GM21526 (cell line): ENCODE measurements around the gene RYR3.

Experiments
- ATAC-seq: cut with Tn5 transposase; IDR thresholded peaks from one replicate; pipeline ENCODE4 v1.9.1; 2021; ENCODE audit warnings: moderate library complexity; ENCODE audit not compliant: unreplicated experiment, low FRiP score

RYR3 gene

DNA sequence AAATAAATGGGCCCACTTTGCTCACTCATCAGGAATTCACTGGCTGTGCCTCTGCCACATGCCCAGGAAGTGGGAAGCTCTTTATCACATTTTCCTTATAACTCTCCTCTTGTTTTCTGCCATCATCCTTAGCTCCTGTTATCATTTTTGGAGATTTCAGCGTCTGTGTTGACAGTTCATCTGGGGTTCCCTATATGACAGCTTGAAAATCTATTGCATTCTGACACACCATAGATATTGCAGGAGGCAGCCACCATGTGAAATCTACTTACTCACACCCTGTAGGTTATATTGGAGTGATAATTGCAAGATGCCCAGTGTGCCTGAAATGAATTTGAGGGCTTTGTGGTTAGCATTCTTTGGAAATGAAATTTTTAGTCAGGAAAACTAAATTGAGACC lies 132.9 kb downstream of the RYR3 start:
- ATAC-seq, result no peak

DNA sequence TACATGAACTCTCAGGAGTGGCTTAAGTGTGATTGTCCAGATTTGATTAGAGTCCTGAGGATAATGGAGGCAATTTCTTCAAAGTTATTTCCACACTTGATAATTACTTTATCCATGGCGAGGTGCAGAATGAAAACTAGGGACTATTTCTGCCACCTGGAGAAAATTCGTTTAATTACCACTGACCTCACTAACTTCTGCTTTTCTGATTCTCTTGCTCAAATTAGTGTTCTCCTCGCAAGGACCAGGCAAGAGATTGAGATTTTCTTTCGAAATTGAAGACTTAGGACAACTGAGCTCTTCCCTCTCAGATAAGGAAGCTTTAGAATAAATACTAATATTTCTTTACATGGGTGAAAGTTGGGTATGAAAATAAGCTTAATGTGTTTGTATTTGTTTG lies 135.2 kb downstream of the RYR3 start:
- ATAC-seq, result no peak

DNA sequence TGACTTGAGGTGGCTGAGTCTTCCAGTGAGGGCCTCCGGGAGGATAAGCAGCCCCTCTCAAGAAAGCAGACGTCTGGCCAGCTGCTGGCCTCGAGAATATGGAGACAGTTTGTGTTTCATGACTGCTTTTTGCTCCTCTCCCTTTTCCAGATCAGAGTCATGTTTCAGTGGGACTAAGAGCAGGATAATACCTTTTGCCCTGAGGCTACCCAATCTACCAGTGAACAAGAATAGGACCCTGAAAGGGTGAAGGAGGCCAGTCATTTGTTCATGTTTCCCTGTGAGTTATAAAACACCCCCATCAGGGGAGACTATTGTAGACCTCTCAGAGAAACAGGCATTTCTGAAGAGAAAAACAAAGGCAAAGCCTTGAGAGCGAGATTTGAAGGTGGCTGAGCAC lies 137.4 kb downstream of the RYR3 start:
- ATAC-seq, result no peak

DNA sequence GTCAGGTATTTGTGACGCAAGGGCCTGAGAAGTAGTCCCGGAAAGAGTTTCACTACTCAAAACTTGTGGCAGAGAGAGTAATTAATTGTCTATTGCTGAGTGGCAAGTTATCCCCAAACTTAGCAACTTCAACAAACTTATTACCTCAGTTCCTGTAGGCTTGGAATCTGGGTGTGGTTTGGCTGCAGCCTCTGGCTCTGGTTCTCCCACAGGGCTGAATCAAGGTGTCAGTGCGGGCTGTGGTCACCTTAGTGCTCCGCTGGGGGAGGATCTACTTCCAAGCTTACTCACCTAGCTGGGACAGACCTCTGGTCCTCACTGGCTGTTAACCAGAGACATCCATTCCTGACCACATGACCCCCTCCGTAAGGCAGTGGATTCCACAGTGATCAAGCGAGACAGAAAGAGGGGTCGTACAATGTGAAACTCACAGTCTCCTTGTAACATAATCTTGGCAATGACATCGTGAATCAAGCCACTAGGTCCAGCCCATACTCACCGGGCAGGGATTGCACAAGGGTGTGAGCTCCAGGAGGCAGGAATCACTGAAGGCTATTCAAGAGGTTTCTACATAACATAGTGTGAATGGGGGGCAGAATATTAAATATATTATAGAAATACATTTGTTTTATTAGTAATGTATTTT lies 138.3 kb downstream of the RYR3 start:
- no peak for ATAC-seq

DNA sequence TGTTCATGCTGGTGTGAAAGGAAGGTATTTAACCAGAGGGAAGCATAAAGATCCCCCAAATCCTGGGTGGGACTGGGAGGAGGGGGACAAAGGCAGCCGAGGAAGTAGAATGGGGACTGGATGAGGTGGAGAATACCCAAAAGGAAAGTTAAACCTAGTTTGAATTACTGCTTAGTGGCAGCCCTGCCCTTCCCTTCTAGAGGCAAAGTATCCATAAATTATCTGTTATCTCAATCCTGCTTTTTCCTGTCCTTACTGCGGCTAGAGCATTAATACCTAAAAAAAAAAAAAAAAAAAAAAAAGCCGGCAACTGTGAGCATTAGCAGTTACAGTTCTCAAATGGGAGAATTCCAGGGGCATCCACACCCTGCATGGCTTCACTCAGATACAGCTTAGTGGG lies 139.0 kb downstream of the RYR3 start:
- no peak for ATAC-seq

DNA sequence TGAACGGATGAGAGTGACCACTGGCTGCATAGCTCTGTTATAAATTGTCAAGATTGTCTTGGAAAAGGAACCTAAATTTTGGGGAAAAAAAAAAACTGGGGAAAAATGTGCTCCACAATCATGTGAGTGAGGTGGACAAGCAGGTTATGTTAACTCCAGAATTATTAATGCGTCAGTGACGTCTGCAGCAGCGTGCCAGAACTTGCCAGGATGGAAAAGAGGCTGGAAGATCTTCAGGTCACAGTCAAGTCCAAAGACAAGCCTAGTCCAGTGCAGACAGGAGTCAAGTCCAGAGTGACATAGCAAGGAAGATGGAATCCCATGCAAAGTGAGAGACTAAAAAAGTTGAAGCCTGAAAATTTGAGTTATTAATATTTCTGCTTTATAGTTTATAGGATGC lies 140.6 kb downstream of the RYR3 start:
- no peak for ATAC-seq

DNA sequence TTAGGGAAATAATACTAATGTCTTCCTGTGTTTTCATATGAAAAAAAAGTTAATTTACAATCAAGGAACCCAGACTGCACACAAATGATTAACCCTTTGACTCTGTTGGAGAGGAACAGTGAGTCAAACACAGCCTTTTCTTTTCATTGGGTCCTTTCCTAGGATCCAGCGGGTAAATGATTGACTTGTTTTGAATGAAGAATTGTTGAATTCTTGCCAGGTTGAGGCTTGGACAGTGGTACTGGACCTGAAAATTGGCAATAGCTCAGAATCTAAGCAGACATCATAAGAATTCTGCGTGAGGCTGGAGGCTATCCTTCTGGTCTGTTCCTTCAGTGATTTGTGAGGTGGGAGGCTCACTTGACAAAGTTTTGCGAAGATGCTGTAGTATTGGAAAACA lies 143.0 kb downstream of the RYR3 start:
- no peak for ATAC-seq

DNA sequence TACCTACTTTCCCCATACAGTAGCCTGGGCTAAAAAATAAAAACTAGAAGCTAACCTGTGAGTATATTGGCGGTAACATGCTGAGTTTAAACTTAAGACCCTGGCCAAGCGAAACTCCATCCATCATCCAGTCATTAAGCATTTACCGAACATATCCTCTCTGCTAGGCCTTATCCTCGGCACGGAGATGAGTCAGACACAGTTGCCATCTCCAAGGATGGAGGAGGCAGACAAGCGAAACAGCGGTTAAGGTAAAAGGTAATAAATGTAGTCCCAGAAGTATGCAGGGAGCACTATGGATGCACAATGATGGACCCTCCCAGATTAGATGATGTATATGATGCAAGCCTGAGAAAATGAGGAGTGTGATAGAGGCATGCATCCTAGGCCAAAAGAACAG lies 143.6 kb downstream of the RYR3 start:
- no peak for ATAC-seq

DNA sequence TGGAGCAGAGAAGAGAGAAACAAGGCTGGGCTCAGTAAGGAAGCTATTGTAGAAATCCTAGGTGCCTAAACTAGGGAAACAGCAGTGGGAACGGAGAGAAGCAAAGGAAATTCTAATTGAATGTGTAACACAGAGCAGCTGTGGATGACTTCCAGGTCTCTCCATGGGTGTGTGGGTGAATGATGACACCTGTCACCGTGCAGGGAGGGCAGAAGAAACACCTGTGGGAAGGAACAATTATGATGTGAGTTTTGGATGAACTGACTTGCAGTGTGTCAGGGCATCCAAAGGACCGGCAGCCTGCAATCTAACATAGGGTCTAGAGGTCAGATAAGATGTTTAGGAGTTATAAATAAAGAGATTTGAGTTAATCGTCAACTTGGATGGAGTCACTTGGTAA lies 144.2 kb downstream of the RYR3 start:
- ATAC-seq, result no peak

DNA sequence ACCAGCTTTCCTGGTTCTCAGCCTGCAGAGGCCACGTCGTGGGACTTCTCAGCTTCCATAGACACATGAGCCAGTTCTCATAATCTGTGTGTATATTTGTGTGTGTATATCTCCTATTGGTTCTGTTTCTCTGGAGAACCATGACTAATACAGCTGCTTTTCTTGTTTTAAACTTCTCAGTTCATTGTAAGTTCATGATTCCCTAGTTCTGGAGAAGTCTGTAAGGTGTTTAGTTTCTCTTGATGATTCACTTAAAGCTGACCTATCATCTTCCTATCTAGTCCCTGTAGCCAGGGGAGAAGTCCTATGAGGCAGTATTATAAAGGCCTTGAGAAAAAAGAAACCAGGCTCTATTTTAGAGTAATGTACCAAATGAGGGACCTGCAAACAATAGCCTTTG lies 147.7 kb downstream of the RYR3 start:
- no peak for ATAC-seq

DNA sequence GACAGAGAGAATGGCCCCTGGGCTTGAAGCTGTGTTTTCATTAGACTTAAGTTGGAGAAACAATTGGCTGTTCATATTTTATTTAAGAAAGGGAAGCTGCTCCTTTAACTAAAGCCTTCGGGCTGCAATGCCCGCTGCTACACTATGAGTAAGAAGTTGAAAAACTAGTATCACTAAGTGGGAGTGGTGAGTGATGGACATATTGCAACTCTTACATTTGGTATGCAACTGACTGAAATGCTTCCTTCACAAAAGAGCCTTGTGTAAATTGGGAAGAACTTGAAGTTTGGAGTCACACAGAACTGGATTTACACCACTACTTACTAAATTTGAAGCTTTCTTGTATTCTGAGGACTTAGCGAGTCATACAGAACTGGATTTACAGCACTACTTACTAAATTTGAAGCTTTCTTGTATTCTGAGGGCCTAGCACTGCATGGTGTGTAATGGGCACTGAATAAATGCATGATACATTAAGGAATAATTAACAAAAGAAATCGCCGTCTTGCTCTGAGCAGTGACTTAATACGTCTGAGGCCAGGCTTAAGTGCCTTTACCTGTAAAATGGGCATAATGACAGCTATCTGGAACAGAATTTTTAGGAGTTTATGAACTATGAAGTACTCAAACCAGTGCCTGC lies 149.5 kb downstream of the RYR3 start:
- no peak for ATAC-seq

DNA sequence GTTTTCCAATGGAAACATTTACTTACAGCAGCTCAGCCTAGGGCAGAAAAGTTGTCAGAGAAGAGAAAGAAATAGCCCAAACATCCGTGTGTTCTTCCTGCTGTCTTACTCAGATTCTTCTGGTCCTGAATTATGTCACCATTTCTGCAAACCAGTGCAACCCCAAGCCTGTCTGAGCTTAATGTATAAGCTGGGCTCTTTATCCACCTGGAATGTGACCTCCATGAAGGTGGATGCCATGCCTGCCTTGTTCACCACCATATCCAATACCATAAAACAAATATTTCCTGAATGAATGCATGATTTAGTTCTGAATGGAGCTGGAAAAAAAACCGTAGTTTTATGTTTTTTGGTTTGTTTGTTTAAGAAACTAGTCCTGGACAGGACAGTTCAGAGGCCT lies 150.9 kb downstream of the RYR3 start:
- no peak for ATAC-seq

DNA sequence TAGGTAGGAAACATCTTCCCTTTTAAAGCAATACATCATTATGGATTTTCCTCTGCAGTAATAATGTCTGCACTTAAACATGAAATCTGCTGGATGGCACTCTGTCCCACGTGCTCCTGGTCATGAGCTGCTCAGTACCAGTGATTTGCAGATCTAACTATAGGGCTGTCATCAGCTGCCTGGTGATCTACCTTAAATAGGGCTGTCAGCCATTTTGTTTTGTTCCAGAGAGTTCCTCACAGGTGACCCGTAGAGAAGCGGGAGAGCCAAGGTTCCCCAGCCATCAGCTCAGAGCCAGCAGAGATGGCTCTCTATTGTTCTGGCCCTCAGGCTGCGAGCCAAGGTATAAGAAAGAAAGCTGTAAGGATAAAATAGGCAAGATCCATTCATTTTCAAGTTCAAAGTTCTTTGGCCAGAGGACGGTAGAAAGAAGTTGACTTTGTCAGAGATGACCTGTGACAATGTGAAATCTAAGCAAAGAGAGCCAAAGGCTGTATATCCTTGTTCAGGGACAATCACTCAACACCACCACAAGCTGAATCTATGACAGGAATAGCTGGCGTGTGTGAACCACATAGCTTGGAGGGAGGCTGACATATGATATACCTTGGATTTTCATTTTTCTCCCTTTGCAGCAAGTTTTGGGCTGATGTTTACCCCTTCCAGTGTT lies 156.5 kb downstream of the RYR3 start:
- ATAC-seq, result no peak

DNA sequence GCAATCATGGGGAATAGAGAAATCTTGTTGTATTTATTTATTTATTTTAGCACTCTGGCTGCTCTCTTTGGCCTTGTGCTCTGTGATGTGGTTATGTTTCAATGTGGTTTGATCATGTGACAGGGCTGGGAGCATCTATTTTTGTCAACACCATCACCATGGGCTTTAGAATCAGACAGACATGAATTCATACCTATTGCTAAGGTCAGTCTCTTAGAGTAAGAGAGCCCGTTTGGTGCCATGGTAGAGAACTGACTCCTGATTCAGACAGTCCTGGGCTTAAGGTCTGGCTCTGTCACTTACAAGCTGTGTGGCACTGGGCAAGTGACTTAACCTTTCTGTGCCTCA lies 157.0 kb downstream of the RYR3 start:
- no peak for ATAC-seq

DNA sequence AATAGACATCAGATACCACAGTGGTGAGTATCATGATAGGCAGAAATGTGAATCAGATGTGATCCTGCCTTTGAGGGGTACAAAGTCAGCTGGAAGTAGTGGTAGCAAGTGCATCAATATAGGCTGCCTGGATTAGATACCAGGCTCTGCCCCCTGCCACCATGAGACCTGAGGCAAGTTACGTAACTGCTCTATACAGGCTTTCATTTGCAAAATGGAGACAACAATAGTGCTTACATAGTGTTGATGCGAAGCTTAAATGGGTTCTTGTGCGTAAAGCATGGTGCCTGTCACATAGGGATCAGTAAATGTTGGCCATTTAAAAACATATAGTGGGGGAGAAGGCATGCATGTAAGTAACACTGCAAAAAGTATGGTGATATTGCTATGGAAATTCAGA lies 158.0 kb downstream of the RYR3 start:
- ATAC-seq, result no peak

DNA sequence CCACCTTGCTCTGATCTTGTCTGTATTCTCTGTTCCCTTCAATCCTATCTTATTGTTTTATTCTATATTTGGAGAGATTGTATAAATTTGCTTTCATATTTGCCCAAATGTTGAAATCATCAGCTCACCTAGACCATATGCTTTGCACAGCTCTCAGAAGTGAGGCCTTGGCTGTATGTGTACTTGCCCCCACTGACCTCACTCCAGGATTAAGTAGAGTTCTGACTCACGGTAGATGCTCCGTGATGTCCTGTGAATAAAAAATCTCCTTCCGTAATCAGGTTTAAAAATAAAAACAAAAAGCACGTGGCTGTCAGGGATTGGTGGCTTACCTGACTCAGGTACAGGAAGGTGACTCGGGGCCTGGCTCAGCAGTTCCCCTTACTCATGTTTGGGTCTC lies 162.2 kb downstream of the RYR3 start:
- ATAC-seq, result no peak

DNA sequence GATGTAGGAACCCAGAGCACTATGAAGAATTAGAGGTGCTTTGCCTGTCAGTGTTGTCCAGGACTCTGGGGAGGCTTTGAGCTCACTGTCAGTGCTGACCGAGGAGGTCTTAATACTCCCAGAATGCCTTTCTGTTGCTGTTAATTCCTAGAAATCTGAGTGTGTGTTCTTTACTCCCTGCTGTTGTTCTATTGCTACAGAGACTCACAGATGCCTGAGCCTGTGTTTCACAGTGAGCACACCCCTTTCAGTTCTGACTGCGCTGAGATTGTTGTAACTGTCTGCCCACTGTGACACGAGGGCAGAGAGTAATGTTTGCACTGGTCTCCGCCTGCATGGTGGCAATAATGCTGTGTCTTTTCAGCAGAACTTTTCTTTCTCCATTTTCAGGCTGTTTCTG lies 162.9 kb downstream of the RYR3 start:
- ATAC-seq, result no peak

DNA sequence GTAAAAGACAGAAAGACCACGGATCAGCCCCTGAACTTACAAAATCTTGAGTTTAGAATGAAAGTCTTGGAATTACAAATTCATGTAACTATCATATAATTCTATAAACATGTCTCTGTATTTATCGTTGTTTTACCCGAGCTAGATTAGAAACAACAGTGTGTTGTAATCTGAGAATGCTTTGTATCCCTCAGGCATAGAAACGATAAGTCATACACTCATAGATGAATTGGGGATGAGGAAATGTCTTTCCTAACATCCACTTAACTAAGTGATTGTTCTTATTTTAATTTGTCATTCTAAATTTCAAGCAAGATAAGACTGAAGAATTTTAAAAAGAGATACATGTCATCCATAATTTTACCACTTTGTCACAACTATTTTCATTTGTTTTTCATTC lies 165.3 kb downstream of the RYR3 start:
- no peak for ATAC-seq

DNA sequence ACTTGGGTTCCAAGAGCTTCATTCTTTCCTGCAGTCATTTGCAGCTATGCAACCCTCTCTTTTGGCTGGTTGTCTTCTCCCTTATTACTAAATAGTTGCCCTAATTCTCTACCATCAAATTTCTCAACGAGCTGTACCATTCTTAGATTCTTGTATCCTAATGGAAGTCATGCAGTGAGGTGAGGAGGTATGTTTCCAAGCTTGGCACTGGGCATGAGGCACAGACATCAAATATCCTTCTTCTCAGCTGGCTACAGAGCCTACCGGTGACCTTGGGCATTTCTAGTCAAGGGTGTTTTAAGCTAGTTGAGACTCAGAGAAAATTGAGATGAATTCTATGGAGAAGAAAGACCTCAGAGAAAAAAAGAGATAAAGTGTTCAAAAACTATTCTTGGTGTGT lies 166.1 kb downstream of the RYR3 start:
- no peak for ATAC-seq

DNA sequence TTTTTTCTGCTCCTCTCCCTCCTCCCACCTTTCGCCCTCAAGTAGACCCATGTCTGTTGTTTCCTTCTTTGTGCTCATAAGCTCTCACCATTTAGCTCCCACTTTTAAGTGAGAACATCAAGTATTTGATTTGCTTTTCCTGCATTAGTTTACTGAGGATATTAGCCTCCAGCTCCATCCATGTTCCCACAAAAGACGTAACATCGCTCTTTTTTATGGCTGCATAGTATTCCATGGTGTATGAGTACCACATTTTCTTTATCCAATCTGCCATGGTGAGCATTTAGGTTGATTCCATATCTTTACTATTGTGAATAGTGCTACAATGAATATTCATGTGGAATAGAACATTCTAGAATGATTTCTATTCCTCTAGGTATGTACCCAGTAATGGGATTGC lies 178.6 kb downstream of the RYR3 start:
- no peak for ATAC-seq

DNA sequence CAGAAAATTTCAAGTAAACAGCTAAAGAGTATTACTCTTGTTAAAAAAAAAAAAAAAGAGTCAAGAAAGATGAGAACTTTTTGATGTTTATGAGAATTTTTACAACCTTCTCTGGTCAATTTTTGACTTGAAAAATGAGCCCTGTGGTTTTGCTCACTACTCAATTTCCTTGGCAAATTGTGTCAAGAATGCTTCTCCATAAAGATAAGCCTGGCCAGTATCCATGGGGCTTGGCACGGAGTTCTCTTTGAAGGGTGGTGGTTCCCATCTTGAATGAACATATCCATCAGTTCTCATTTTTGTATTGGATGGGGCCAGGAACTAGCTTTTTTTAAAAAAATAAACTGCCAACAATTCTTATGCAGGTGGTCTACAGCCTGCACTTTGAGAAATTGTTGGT lies 179.9 kb downstream of the RYR3 start:
- no peak for ATAC-seq

DNA sequence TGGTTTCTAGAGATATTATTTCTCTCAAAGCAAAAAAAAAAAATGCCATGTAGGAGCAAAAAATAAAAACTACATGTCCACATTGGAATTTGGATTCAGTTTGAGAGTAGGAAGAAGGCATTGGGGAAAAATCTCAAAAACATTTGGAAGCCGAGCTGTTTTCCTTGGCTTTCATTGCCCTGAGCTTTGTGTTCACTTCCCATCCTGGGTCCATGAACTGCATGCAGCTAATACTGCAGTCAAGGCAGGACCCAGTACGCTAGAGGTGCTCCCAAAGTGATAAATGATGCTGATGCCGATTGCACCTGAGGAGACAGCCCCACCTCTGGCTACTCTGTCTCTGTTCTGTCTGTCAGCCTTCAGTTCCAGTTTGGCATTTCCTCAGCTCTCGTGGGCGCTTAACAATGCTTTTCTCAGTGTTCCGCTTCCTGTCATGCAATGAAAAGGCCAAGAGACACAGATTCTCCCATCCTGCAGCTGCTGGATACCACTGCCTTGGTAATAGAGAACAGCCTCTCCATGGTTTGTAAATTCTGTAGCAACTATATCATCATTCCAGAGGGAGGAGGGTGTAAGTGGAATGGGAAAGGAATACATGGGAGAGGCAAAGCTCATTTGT lies 181.8 kb downstream of the RYR3 start:
- no peak for ATAC-seq
